Muscle of leg (tissue), 11 donors: ENCODE data around the gene USP37. TPM values are rescaled to one million over a fixed set of nuclear protein-coding genes. Genes with fewer than 3 reads are reported as not detected.

ENCODE experiments used
- DNase-seq: peaks from one replicate; pipeline ENCODE4 v3.0.0; 2013
- H3K27ac ChIP-seq: one replicate; pipeline ENCODE4 v1.5.1; 2013; ENCODE audit warnings: mild to moderate bottlenecking, low read length, control low read depth
- H3K27me3 ChIP-seq: one replicate; pipeline ENCODE4 v1.6.1; 2013; ENCODE audit warnings: low read length; ENCODE audit not compliant: control insufficient read depth, insufficient read depth
- H3K36me3 ChIP-seq: one replicate; pipeline ENCODE4 v1.6.1; 2013; ENCODE audit warnings: low read length; ENCODE audit not compliant: control insufficient read depth, insufficient read depth
- H3K4me1 ChIP-seq: one replicate; pipeline ENCODE4 v1.6.1; 2013; ENCODE audit warnings: low read length; ENCODE audit not compliant: control insufficient read depth, insufficient read depth
- H3K4me3 ChIP-seq: one replicate; pipeline ENCODE4 v1.5.1; 2013; ENCODE audit warnings: low read length, control low read depth
- H3K9me3 ChIP-seq: replicated peaks from 2 replicates; pipeline ENCODE4 v1.6.1; 2013; ENCODE audit warnings: low read depth, low read length; ENCODE audit not compliant: control insufficient read depth
- WGBS: methylation state at CpG from one replicate; pipeline ENCODE4 v1.1.5; 2013; ENCODE audit warnings: missing lambda C conversion rate; ENCODE audit not compliant: insufficient coverage; 5-methylcytosine and 5-hydroxymethylcytosine counted together
- polyA plus RNA-seq, 8 donors: library from polyadenylated mRNA; unstranded; fragments of 120-200 nt; gene quantifications; one replicate each; pipeline versions ENCODE4 v1.2.1 to v1.2.3, GENCODE V29; 2013; ENCODE audit warnings: inconsistent platforms in 1 of 8, low replicate concordance in 1 of 8; ENCODE audit not compliant: insufficient read length in 8 of 8, insufficient read depth in 1 of 8
- total RNA-seq: library from RNA; stranded (reverse); fragments of 120-200 nt; gene quantifications from one replicate; pipeline ENCODE4 v1.2.4, GENCODE V29; 2013

The USP37 gene
- total and polyA plus RNA-seq, 9 donors, result 4.8 to 11.0 (median 9.4) TPM

DNA sequence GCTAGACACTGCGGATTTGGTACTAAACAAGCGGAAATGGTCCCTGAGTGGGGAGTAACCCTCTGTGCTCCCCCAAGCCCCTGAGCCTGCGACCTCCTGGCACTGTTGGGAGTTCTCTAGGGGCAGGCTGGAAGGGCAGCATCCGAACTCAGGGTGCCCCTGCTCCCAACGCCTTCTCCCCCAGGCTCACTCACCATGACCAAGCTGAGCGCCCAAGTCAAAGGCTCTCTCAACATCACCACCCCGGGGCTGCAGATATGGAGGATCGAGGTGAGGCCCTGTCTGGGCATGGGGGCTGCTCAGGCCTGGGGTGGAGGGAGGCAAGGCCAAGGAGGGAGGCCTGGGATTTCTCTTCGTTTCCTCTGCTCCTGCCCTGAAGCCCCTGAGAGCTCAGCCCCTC lies 144.6 kb downstream of the USP37 start:
- DNase-seq, result no peak
- Histone ChIP-seq H3K27me3 (no peaks in the 10 kb centered on the region), H3K36me3 (no peaks in the 10 kb centered on the region), H3K4me1 (no peaks in the 10 kb centered on the region), H3K27ac (no peak overlapping the region), H3K9me3 (no peaks in the 10 kb centered on the region), H3K4me3 (no peak overlapping the region)
- 76% methylated on average over 5 of the region's 9 CpGs for WGBS

DNA sequence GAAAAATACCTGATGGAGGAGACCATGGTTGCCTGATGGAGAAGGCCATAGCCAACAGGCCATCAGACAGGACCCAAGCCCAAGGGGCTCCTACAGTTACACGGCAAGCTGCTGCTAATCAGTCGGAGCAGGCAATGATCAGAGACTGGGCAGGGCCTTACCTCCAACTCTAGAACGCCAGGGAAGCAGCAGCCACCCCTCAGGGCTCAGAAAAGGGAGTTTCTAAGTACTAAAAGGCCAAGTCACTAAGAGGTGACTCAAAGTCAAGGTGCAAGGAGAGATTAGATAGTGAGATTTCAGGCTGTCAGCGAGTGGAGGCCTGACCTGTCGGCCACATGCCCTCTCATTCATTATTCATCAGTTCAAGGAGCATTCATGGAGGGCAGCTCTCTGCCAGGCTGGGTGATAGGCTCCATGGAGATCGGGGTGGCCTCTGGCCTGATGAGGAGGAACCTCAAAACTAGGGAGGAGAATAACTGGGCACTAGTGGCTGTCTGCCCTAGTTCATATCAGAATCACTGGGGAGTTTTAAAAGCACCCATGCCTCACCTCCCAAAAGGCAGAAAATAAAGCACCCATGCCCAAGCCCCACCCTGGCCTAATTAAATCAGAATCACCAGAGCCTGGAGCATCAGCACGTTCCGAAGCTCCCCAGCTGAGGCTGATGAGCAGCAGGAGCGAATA lies 145.6 kb downstream of the USP37 start:
- peaks cover 1% of the 10 kb centered on the region for H3K27me3 ChIP-seq
- H3K9me3 ChIP-seq, result no peaks in the 10 kb centered on the region
- H3K4me3 ChIP-seq, result no peak overlapping the region
- 79% methylated on average over 3 of the region's 9 CpGs for WGBS
- no peak for DNase-seq
- no peaks in the 10 kb centered on the region for H3K36me3 ChIP-seq
- no peaks in the 10 kb centered on the region for H3K4me1 ChIP-seq
- no peak overlapping the region for H3K27ac ChIP-seq

DNA sequence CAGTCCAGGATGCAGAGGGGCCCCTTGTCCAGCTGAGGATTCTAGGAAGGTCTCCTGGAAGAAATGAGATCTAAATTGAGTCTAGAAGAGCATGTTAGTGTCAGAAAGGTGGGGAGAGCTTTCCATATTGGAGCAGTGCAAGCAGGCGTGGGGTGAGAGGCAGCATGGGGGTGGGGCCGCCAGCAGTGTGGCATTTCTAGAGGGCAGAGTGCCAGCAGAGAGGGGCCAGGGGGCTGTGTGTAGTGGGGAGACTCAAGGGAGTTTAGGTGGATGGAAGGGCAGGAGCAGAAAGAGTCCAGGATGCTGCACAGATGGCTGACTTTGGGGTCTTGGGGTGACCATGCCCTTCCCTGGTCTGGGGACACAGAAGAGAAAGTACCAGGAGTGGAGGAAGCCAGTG lies 147.1 kb downstream of the USP37 start:
- no peaks in the 10 kb centered on the region for H3K36me3 ChIP-seq
- 65% methylated on average over 2 of the region's 2 CpGs for WGBS
- H3K27ac ChIP-seq, result no peak overlapping the region
- no peaks in the 10 kb centered on the region for H3K9me3 ChIP-seq
- no peak overlapping the region for H3K4me3 ChIP-seq
- H3K27me3 ChIP-seq, result peaks cover 4% of the 10 kb centered on the region
- H3K4me1 ChIP-seq, result no peaks in the 10 kb centered on the region
- DNase-seq, result no peak

DNA sequence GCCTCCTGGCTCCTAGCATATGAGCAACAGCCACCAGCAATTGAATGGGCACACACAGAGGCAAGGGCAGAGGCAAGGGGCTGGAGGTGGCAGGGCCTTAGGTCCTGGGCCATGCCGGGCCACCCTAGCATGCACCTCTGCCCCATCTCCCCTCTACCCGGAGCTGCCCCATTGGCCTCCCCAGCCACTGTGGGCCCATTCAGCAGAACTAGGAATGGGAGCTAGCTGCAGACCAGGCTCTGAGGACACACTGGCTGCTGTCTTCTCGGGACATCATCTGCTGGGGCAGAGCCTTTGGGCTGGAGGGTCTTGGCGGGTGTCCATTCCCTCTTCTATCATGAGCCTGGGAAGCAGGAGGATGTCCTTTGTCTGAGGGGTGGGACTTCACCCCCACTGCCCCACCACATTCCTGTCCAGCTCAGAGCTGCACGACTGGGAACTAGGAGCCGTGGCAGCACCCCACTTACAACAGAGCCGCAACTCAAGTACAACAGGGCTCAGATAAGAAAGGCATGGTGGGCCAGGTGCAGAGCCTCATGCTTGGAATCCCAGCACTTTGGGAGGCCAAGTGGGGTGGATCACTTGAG lies 148.4 kb downstream of the USP37 start:
- H3K27me3 ChIP-seq, result peaks cover 4% of the 10 kb centered on the region
- no peak overlapping the region for H3K4me3 ChIP-seq
- no peak for DNase-seq
- no peak overlapping the region for H3K27ac ChIP-seq
- no peaks in the 10 kb centered on the region for H3K36me3 ChIP-seq
- no peaks in the 10 kb centered on the region for H3K9me3 ChIP-seq
- no peaks in the 10 kb centered on the region for H3K4me1 ChIP-seq
- 70% methylated on average over 4 of the region's 7 CpGs for WGBS

DNA sequence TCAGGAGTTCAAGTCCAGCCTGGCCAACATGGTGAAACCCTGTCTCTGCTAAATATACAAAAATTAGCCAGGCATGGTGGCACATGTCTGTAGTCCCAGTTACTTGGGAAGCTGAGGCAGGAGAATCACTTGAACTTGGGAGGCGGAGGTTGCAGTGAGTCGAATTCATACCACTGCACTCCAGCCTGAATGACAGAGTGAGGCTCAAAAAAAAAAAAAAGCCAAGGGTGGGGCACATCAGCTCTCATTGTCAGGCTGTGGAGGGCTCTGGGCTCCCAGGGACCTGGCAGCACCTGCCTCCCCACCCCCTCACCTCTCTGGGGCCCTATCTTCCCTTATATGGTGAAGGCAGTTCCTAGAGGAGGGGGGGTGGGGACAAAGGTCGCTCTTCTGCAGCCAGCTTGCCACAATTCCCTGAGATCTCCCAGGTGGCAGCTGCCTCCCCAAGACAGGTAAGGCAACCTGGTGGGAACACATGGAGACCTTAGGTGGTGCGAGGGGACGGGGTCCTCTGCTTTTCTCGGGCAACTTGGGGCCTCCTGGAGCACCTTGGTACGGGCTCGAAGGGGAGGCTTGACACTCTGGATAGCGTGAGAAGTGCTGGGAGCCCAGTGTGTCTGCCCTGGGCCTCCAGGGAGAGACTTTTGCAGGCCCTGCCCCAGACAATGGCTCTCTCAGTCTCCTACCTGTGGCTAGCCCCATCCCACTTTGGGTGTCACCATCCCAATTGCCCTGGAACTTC lies 149.3 kb downstream of the USP37 start, which contains the start of gene VIL1:
VIL1 (plus strand) TSS at position 407 of the 742 bp plus-strand sequence. CDS start 4,656 bp downstream, outside the sequence.
- no peak for DNase-seq
- whole genome bisulfite sequencing, result 63% methylated on average over 9 of the region's 9 CpGs
- Histone ChIP-seq H3K9me3 (no peaks in the 10 kb centered on the region), H3K4me1 (no peaks in the 10 kb centered on the region), H3K27ac (no peak within 1 kb of the TSS), H3K27me3 (peaks cover 4% of the 10 kb centered on the region), H3K4me3 (no peak within 1 kb of the TSS), H3K36me3 (no peaks in the 10 kb centered on the region)

DNA sequence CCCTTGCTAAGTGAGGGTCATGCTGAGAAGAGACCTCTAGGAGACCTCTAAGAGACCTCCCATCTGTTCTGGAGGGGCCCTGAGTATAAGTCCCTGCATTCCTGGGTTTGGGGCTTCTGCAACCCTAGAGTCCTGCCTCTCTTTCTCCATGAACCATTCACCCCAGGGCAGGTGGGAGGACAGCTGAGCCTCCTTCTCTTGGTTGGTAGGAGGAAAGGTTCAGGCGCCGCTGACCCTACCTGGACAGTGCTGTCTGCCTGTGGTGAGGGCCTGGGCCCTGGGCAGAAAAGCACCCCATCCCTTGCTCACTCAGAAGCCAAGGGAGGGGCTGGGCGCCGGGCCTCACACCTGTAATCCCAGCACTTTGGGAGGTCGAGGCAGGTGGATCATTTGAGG lies 149.8 kb downstream of the USP37 start:
- Histone ChIP-seq H3K9me3 (no peaks in the 10 kb centered on the region), H3K4me1 (no peaks in the 10 kb centered on the region), H3K27ac (no peak overlapping the region), H3K36me3 (no peaks in the 10 kb centered on the region), H3K4me3 (no peak overlapping the region), H3K27me3 (peaks cover 4% of the 10 kb centered on the region)
- DNase-seq, result no peak
- WGBS, result no CpG with 5 or more reads among the region's 5 CpGs

DNA sequence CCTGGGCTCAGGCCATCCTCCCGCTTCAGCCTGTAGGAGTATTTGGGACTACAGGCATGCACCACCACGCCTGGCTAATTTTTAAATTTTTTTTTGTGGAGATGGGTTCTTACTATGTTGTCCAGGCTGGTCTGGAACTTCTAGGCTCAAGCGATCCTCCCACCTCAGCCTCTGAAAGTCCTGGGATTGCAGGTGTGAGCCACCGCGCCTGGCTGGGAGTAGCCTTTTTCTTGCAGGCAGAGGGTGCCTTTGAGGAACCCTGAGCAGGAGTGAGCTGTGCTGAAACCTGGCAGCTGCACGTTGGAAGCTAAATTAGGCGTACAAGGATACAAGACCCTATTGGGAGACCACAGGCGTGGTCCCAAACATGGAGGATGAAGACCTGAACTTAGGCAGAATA lies 160.4 kb downstream of the USP37 start:
- Histone ChIP-seq H3K27ac (no peak overlapping the region), H3K4me3 (no peak overlapping the region), H3K36me3 (peaks cover 28% of the 10 kb centered on the region), H3K9me3 (no peaks in the 10 kb centered on the region), H3K27me3 (no peaks in the 10 kb centered on the region), H3K4me1 (peaks cover 33% of the 10 kb centered on the region)
- 80% methylated on average over 5 of the region's 8 CpGs for WGBS
- peak; percentile 39 for DNase-seq

DNA sequence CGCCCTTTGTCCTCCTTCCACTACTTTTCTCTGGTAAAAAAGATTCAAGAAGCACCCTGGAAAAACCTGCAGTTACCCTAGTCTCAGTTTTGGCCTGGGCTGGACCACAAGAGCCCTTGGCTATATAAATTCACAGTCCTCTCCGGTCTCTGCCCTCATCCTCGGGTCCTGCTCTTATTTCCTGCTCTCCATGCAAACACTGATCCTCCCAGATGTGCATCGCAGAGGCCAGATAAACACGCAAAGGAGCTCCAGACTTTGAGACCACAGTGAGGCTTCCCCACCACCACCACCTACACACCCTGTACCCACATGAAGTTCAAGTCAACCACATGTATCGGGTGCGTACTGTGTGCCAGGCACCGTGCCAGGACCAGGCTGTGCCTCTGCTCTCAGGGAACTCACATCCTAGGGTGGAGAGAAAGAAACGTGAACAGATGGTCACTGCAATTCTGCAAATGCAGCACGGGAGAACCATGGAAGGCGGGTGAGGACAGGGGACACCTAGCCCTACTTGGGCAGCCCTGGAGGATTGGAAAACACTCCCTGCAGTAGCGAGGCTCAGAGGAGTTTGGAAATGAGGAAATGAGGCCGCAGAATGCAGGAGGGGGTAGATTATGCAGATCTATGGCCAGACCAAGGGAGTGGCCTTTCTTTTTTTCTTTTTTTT lies 161.1 kb downstream of the USP37 start:
- H3K4me1 ChIP-seq, result peaks cover 37% of the 10 kb centered on the region
- WGBS, result 2% methylated on average over 8 of the region's 13 CpGs
- peak; percentile 79 for DNase-seq

DNA sequence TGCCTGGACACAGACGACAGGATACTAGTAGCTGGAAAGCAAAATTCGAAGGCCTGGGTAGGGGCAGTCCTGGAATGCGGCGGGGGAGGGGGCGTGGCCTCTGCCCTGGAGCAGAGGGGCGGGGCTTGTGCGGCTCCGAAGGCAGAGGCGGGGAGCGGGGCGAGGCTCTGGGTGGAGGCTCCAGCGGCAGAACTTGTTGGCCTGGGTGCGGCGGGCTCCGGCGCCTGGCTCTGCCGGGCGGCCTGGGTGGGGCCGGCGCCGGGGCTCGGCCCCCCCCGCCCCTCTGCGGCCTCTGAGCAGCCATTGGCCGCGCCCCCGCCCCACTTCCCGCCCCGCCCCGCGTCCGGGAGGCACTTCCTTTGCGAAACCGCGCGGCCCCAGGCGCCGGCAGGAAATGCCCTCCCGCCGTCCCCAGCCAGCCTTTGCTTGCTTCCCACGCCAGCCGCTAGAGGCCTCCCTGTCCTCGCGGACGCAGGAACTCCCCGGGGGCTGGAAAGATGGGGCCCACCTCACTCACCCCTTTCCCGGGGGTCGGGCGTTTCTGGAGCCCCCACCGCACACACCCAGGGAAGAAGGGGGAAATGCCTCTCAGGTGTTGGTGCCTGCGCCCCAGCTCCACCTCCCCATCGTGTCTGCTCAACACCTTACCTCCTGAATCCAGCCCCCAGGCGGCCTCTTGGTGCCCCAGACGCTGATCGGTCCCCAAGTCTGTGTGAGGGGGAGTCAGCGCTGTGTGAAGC lies 161.8 kb downstream of the USP37 start:
- Histone ChIP-seq H3K36me3 (peaks cover 41% of the 10 kb centered on the region), H3K4me1 (peaks cover 45% of the 10 kb centered on the region), H3K9me3 (no peaks in the 10 kb centered on the region), H3K27me3 (no peaks in the 10 kb centered on the region), H3K4me3 (peak overlapping the region; percentile 43), H3K27ac (peak overlapping the region; percentile 96)
- DNase-seq, result peak; percentile 98
- 0% methylated on average over 47 of the region's 56 CpGs for WGBS

More for the DNA sequence above, 161.1 kb downstream of the USP37 start:
- Histone ChIP-seq H3K36me3 (peaks cover 34% of the 10 kb centered on the region), H3K27me3 (no peaks in the 10 kb centered on the region), H3K9me3 (no peaks in the 10 kb centered on the region), H3K27ac (peak overlapping the region; percentile 96), H3K4me3 (peak overlapping the region; percentile 43)
